DND-41 (cell line): ENCODE data around the gene ABHD16A.

Experiments used
- EZH2 ChIP-seq: IDR thresholded peaks from 3 replicates; pipeline ENCODE4 v1.6.1; 2012; ENCODE audit warnings: borderline replicate concordance, low read depth, mild to moderate bottlenecking, moderate library complexity, low read length, inconsistent platforms; ENCODE audit not compliant: severe bottlenecking
- TF ChIP-seq, protein P1 (sequence below): IDR thresholded peaks from 2 replicates; pipeline ENCODE4 v1.5.1; 2012; ENCODE audit warnings: borderline replicate concordance, low read length, moderate library complexity, mild to moderate bottlenecking; ENCODE audit not compliant: poor library complexity, severe bottlenecking; ENCODE audit errors: extremely low read depth

- TF ChIP-seq, protein P1, sequence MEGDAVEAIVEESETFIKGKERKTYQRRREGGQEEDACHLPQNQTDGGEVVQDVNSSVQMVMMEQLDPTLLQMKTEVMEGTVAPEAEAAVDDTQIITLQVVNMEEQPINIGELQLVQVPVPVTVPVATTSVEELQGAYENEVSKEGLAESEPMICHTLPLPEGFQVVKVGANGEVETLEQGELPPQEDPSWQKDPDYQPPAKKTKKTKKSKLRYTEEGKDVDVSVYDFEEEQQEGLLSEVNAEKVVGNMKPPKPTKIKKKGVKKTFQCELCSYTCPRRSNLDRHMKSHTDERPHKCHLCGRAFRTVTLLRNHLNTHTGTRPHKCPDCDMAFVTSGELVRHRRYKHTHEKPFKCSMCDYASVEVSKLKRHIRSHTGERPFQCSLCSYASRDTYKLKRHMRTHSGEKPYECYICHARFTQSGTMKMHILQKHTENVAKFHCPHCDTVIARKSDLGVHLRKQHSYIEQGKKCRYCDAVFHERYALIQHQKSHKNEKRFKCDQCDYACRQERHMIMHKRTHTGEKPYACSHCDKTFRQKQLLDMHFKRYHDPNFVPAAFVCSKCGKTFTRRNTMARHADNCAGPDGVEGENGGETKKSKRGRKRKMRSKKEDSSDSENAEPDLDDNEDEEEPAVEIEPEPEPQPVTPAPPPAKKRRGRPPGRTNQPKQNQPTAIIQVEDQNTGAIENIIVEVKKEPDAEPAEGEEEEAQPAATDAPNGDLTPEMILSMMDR: no peak
- TF ChIP-seq EZH2: no peak
Observed at GRCh38 chr6:31676322-31676903, 26.7 kb downstream of the ABHD16A start.
